SK-N-MC (cell line): ENCODE measurements around the gene ZNF177.
"Not testable (repeated sequence)": the region's sequence is repeated elsewhere in the genome, so short reads cannot be mapped to it uniquely, and the experiment has no call there.

Experiments
- EZH2 ChIP-seq: fragments of 200-600 bp; sonication (generic); IDR thresholded peaks from one replicate; pipeline ENCODE4 v1.6.1; 2017; ENCODE audit warnings: antibody characterized with exemption
- FOXP2 ChIP-seq: optimal IDR thresholded peaks from 2 replicates; pipeline ENCODE3; 2011; ENCODE audit warnings: mild to moderate bottlenecking, moderate library complexity; ENCODE audit not compliant: insufficient read depth; ENCODE audit errors: extremely low read length, control extremely low read depth

GRCh38 chr19:9322201-9322600 lies 40.6 kb upstream of the ZNF177 start:
- not testable (repeated sequence) for TF ChIP-seq FOXP2, EZH2
